GM19397 (cell line): ENCODE results near the gene ITGB8.
A peak's percentile ranks its signal among the peaks of the same experiment; 100 is the strongest.

Source experiments
- ATAC-seq: cut with Tn5 transposase; IDR thresholded peaks from one replicate; pipeline ENCODE4 v1.9.1; 2021; ENCODE audit warnings: mild to moderate bottlenecking, moderate library complexity; ENCODE audit not compliant: unreplicated experiment

The ITGB8 gene

GRCh38 chr7:20307119-20307518 lies 23.6 kb upstream of the ITGB8 start:
- ATAC-seq: peak; percentile 80

GRCh38 chr7:20307901-20308300 lies 22.8 kb upstream of the ITGB8 start:
- ATAC-seq: no peak

GRCh38 chr7:20310301-20310700 lies 20.4 kb upstream of the ITGB8 start:
- no peak for ATAC-seq

- ATAC-seq: no peak
Measured at GRCh38 chr7:20310963-20311742, 19.5 kb upstream of the ITGB8 start.

- no peak for ATAC-seq
Measured at GRCh38 chr7:20311743-20312042, 19.0 kb upstream of the ITGB8 start.

GRCh38 chr7:20312562-20312961 lies 18.1 kb upstream of the ITGB8 start:
- no peak for ATAC-seq

GRCh38 chr7:20313626-20314025 lies 17.1 kb upstream of the ITGB8 start:
- ATAC-seq: no peak

GRCh38 chr7:20314198-20314597 lies 16.5 kb upstream of the ITGB8 start:
- ATAC-seq: no peak

GRCh38 chr7:20316706-20317105 lies 14.0 kb upstream of the ITGB8 start:
- ATAC-seq: no peak

- no peak for ATAC-seq
Measured at GRCh38 chr7:20317413-20317812, 13.3 kb upstream of the ITGB8 start.

- no peak for ATAC-seq
Measured at GRCh38 chr7:20318933-20319332, 11.8 kb upstream of the ITGB8 start.

GRCh38 chr7:20320322-20320721 lies 10.4 kb upstream of the ITGB8 start:
- ATAC-seq: no peak

- ATAC-seq: no peak
Measured at GRCh38 chr7:20320786-20321185, 9.9 kb upstream of the ITGB8 start.

- no peak for ATAC-seq
Measured at GRCh38 chr7:20323595-20323994, 7.1 kb upstream of the ITGB8 start.

- ATAC-seq: no peak
Measured at GRCh38 chr7:20326342-20326741, 4.4 kb upstream of the ITGB8 start.

GRCh38 chr7:20327055-20327454 lies 3.6 kb upstream of the ITGB8 start:
- ATAC-seq: no peak

- ATAC-seq: no peak
Measured at GRCh38 chr7:20328027-20328426, 2.7 kb upstream of the ITGB8 start.

GRCh38 chr7:20328692-20329091 lies 2.0 kb upstream of the ITGB8 start:
- ATAC-seq: no peak

GRCh38 chr7:20329389-20330238 lies 1.1 kb upstream of the ITGB8 start:
- peak; percentile 29 for ATAC-seq

GRCh38 chr7:20330928-20331909 lies 519 bp downstream of the ITGB8 start:
- peak; percentile 31 for ATAC-seq
